Activated T-helper 1 cell treated with anti-CD3 and anti-CD28 coated beads, Interleukin-12 subunit alpha, Interleukin-12 subunit beta, Interleukin-2, Interleukin-4 antibody, amounts not matched to agents 30 ng/mL and 10 ng/mL and 1 ng/mL, durations not matched to agents 14 hours and 24 hours and 36 hours (primary cell): Measurements from ENCODE around the gene REXO1. TPM values are rescaled to one million over a fixed set of nuclear protein-coding genes. Genes with fewer than 3 reads are reported as not detected.

ENCODE experiments used
- DNase-seq: peaks from one replicate; pipeline ENCODE4 v3.0.0; 2021; ENCODE audit warnings: low spot score
- H3K27ac Mint-ChIP-seq: one replicate; pipeline ENCODE4 v1.8.0; 2021; ENCODE audit warnings: mild to moderate bottlenecking, mixed read lengths
- H3K27me3 Mint-ChIP-seq: one replicate; pipeline ENCODE4 v1.8.0; 2022; ENCODE audit warnings: mild to moderate bottlenecking, moderate library complexity, mixed read lengths; ENCODE audit not compliant: insufficient read depth
- H3K36me3 Mint-ChIP-seq: one replicate; pipeline ENCODE4 v1.8.0; 2021; ENCODE audit warnings: low read depth, mixed read lengths
- H3K4me1 Mint-ChIP-seq: one replicate; pipeline ENCODE4 v1.8.0; 2021; ENCODE audit warnings: low read depth, mixed read lengths
- H3K4me3 Mint-ChIP-seq: one replicate; pipeline ENCODE4 v1.8.0; 2021; ENCODE audit warnings: mild to moderate bottlenecking, moderate library complexity, mixed read lengths
- H3K9me3 Mint-ChIP-seq: one replicate; pipeline ENCODE4 v1.8.0; 2021; ENCODE audit warnings: mixed read lengths
- intact Hi-C: fragments of 100-400 bp; cut with micrococcal nuclease; formaldehyde crosslinking; loops from one replicate; pipeline ENCODE4 v1.15.1; 2024
- total RNA-seq: library from RNA; stranded (reverse); gene quantifications from 2 replicates; pipeline ENCODE4 v1.2.3, GENCODE V29; 2022

The REXO1 gene
- total RNA-seq, 1 donor from 2014 or later, result 64.5 TPM

- H3K4me3 Mint-ChIP-seq, result peak overlapping the region; percentile 93
- H3K36me3 Mint-ChIP-seq, result peaks cover 6% of the 10 kb centered on the region
- no peak for DNase-seq
- peak overlapping the region; percentile 97 for H3K27ac Mint-ChIP-seq
- H3K27me3 Mint-ChIP-seq, result no peaks in the 10 kb centered on the region
- intact Hi-C loops, result no loop called here
- H3K4me1 Mint-ChIP-seq, result peaks cover 18% of the 10 kb centered on the region
- H3K9me3 Mint-ChIP-seq, result no peaks in the 10 kb centered on the region
Measured at GRCh38 chr19:1813192-1814182, 34.8 kb downstream of the REXO1 start.

GRCh38 chr19:1812426-1813191 lies 35.7 kb downstream of the REXO1 start:
- Mint-ChIP-seq H3K27me3 (no peaks in the 10 kb centered on the region), H3K4me3 (peak overlapping the region; percentile 93), H3K9me3 (no peaks in the 10 kb centered on the region), H3K27ac (peak overlapping the region; percentile 97), H3K4me1 (peaks cover 18% of the 10 kb centered on the region), H3K36me3 (peaks cover 3% of the 10 kb centered on the region)
- intact Hi-C loops, result loop anchor here (1.0 kb wide), 6 partner anchors 14 to 322 kb away; partner anchors contain the start of genes MEX3D, PCSK4, REXO1 and UQCR11
- peak; percentile 92 for DNase-seq

GRCh38 chr19:1811942-1812425 lies 36.3 kb downstream of the REXO1 start, which contains the start of gene ATP8B3:
Gene ATP8B3, minus strand, starts transcription at chr19:1812276. Its CDS starts 540 bp downstream, at chr19:1811736.
- Mint-ChIP-seq H3K27me3 (no peaks in the 10 kb centered on the region), H3K27ac (peak within 1 kb of the TSS; percentile 97), H3K36me3 (peaks cover 3% of the 10 kb centered on the region), H3K4me3 (peak within 1 kb of the TSS; percentile 93), H3K4me1 (peaks cover 18% of the 10 kb centered on the region), H3K9me3 (no peaks in the 10 kb centered on the region)
- intact Hi-C loops, result loop anchor here (1.0 kb wide), 6 partner anchors 14 to 322 kb away; partner anchors contain the start of genes MEX3D, PCSK4, REXO1 and UQCR11
- DNase-seq, result no peak

- no peak for DNase-seq
- Mint-ChIP-seq H3K4me1 (peaks cover 18% of the 10 kb centered on the region), H3K27ac (peak overlapping the region; percentile 79), H3K27me3 (no peaks in the 10 kb centered on the region), H3K9me3 (no peaks in the 10 kb centered on the region), H3K4me3 (peak overlapping the region; percentile 84), H3K36me3 (peaks cover 3% of the 10 kb centered on the region)
- intact Hi-C loops, result no loop called here
Measured at GRCh38 chr19:1811472-1811894, 36.8 kb downstream of the REXO1 start.

GRCh38 chr19:1810439-1811160 lies 37.7 kb downstream of the REXO1 start:
- H3K4me1 Mint-ChIP-seq, result peaks cover 18% of the 10 kb centered on the region
- intact Hi-C loops, result no loop called here
- H3K4me3 Mint-ChIP-seq, result peak overlapping the region; percentile 19
- DNase-seq, result no peak
- H3K27me3 Mint-ChIP-seq, result no peaks in the 10 kb centered on the region
- H3K36me3 Mint-ChIP-seq, result no peaks in the 10 kb centered on the region
- H3K27ac Mint-ChIP-seq, result no peak overlapping the region
- no peaks in the 10 kb centered on the region for H3K9me3 Mint-ChIP-seq

GRCh38 chr19:1809678-1810077 lies 38.6 kb downstream of the REXO1 start:
- peaks cover 18% of the 10 kb centered on the region for H3K4me1 Mint-ChIP-seq
- intact Hi-C loops, result no loop called here

GRCh38 chr19:1808395-1808731 lies 39.9 kb downstream of the REXO1 start:
- peaks cover 18% of the 10 kb centered on the region for H3K4me1 Mint-ChIP-seq
- H3K9me3 Mint-ChIP-seq, result no peaks in the 10 kb centered on the region
- H3K36me3 Mint-ChIP-seq, result no peaks in the 10 kb centered on the region
- intact Hi-C loops, result no loop called here
- DNase-seq, result no peak
- H3K27me3 Mint-ChIP-seq, result no peaks in the 10 kb centered on the region
- no peak overlapping the region for H3K27ac Mint-ChIP-seq
- H3K4me3 Mint-ChIP-seq, result no peak overlapping the region

More at GRCh38 chr19:1809678-1810077, 38.6 kb downstream of the REXO1 start:
- no peaks in the 10 kb centered on the region for H3K27me3 Mint-ChIP-seq
- H3K9me3 Mint-ChIP-seq, result no peaks in the 10 kb centered on the region
- no peak overlapping the region for H3K27ac Mint-ChIP-seq
- no peaks in the 10 kb centered on the region for H3K36me3 Mint-ChIP-seq
- no peak overlapping the region for H3K4me3 Mint-ChIP-seq
- DNase-seq, result no peak

GRCh38 chr19:1807695-1808394 lies 40.4 kb downstream of the REXO1 start:
- Mint-ChIP-seq H3K27me3 (no peaks in the 10 kb centered on the region), H3K9me3 (no peaks in the 10 kb centered on the region), H3K4me1 (peaks cover 14% of the 10 kb centered on the region), H3K27ac (no peak overlapping the region), H3K36me3 (peaks cover under 1% of the 10 kb centered on the region), H3K4me3 (no peak overlapping the region)
- DNase-seq, result no peak
- intact Hi-C loops, result no loop called here

- Mint-ChIP-seq H3K4me3 (no peak overlapping the region), H3K36me3 (peaks cover 3% of the 10 kb centered on the region), H3K27ac (no peak overlapping the region), H3K4me1 (peaks cover 9% of the 10 kb centered on the region), H3K9me3 (no peaks in the 10 kb centered on the region), H3K27me3 (no peaks in the 10 kb centered on the region)
- intact Hi-C loops, result no loop called here
- DNase-seq, result no peak
Measured at GRCh38 chr19:1807030-1807694, 41.1 kb downstream of the REXO1 start.

- H3K27me3 Mint-ChIP-seq, result no peaks in the 10 kb centered on the region
- no peak overlapping the region for H3K4me3 Mint-ChIP-seq
- no peak overlapping the region for H3K27ac Mint-ChIP-seq
- no peaks in the 10 kb centered on the region for H3K9me3 Mint-ChIP-seq
- H3K4me1 Mint-ChIP-seq, result peaks cover 5% of the 10 kb centered on the region
- intact Hi-C loops, result no loop called here
- H3K36me3 Mint-ChIP-seq, result peaks cover 3% of the 10 kb centered on the region
- no peak for DNase-seq
Measured at GRCh38 chr19:1806184-1807029, 41.9 kb downstream of the REXO1 start.
